CD14-positive monocyte (primary cell): ENCODE results near the gene ZNF414. TPM values are rescaled to one million over a fixed set of nuclear protein-coding genes. Genes with fewer than 3 reads are reported as not detected.

Experiments
- DNase-seq, 3 donors: peaks; one replicate each; pipeline ENCODE4 v3.0.0-alpha.2; 2011 to 2022
- H2AFZ ChIP-seq: 2 replicates; pipeline ENCODE4 v1.6.0; 2012; ENCODE audit warnings: mild to moderate bottlenecking, low read depth, low read length, inconsistent platforms; ENCODE audit not compliant: insufficient read depth, poor library complexity, severe bottlenecking
- H3K27ac ChIP-seq, 2 donors: 1 replicate in 1 of 2; 2 replicates in 1 of 2; pipeline ENCODE4 v1.5.1; 2012 to 2013; ENCODE audit warnings: low read length in 2 of 2, control low read depth in 1 of 2, inconsistent platforms in 1 of 2, low read depth in 1 of 2, mild to moderate bottlenecking in 1 of 2
- H3K27me3 ChIP-seq, 2 donors: one replicate each; pipeline versions ENCODE4 v1.6.0 to v1.6.1; 2011 to 2013; ENCODE audit warnings: low read length in 2 of 2; ENCODE audit not compliant: control insufficient read depth in 2 of 2, insufficient read depth in 2 of 2
- H3K36me3 ChIP-seq, 2 donors: replicated peaks in 1 of 2; 1 replicate in 1 of 2; 2 replicates in 1 of 2; pipeline versions ENCODE4 v1.5.1 to v1.6.1; 2012 to 2013; ENCODE audit warnings: low read length in 2 of 2, control low read depth in 1 of 2, inconsistent platforms in 1 of 2, mild to moderate bottlenecking in 1 of 2; ENCODE audit not compliant: insufficient read depth in 2 of 2, control insufficient read depth in 1 of 2
- H3K4me1 ChIP-seq, 2 donors: 1 replicate in 1 of 2; 2 replicates in 1 of 2; pipeline versions ENCODE4 v1.5.1 to v1.6.1; 2012 to 2013; ENCODE audit warnings: low read length in 2 of 2, control low read depth in 1 of 2, inconsistent platforms in 1 of 2, mild to moderate bottlenecking in 1 of 2, moderate library complexity in 1 of 2; ENCODE audit not compliant: insufficient read depth in 2 of 2, control insufficient read depth in 1 of 2
- H3K4me2 ChIP-seq: replicated peaks from 2 replicates; pipeline ENCODE3; 2012; ENCODE audit warnings: low read length, moderate library complexity, mild to moderate bottlenecking; ENCODE audit not compliant: poor library complexity, severe bottlenecking; ENCODE audit errors: extremely low read depth
- H3K4me3 ChIP-seq, 3 experiments: fragments of 200-600 bp in 1 of 3; sonication (generic) in 1 of 3; replicated peaks in 1 of 3; 1 replicate in 2 of 3; 2 replicates in 1 of 3; pipeline ENCODE4 v1.5.1; 2011 to 2013; ENCODE audit warnings: low read length in 3 of 3, mild to moderate bottlenecking in 3 of 3, control low read depth in 2 of 3, low read depth in 2 of 3, inconsistent platforms in 1 of 3, moderate library complexity in 1 of 3
- H3K79me2 ChIP-seq: 2 replicates; pipeline ENCODE4 v1.6.0; 2012; ENCODE audit warnings: mild to moderate bottlenecking, control low read depth, inconsistent platforms, low read length, moderate library complexity; ENCODE audit not compliant: insufficient read depth
- H3K9ac ChIP-seq: 2 replicates; pipeline ENCODE4 v1.6.0; 2017; ENCODE audit warnings: low read length, mild to moderate bottlenecking; ENCODE audit not compliant: insufficient read depth, poor library complexity, severe bottlenecking
- H3K9me3 ChIP-seq, 2 donors: replicated peaks in 1 of 2; 1 replicate in 1 of 2; 2 replicates in 1 of 2; pipeline versions ENCODE4 v1.5.1 to v1.6.1; 2012 to 2013; ENCODE audit warnings: low read length in 2 of 2, control low read depth in 1 of 2; ENCODE audit not compliant: control insufficient read depth in 1 of 2, insufficient read depth in 1 of 2
- H4K20me1 ChIP-seq: 2 replicates; pipeline ENCODE4 v1.6.0; 2012; ENCODE audit warnings: mild to moderate bottlenecking, low read length, control low read depth, moderate library complexity; ENCODE audit not compliant: insufficient read depth
- H3K27ac Mint-ChIP-seq, 7 donors: one replicate each; pipeline ENCODE4 v1.8.0; 2020; ENCODE audit warnings: mild to moderate bottlenecking in 7 of 7, mixed read lengths in 7 of 7, moderate library complexity in 6 of 7, inconsistent platforms in 2 of 7
- H3K27me3 Mint-ChIP-seq, 3 donors: one replicate each; pipeline ENCODE4 v1.8.0; 2021 to 2022; ENCODE audit warnings: low read depth in 3 of 3, mild to moderate bottlenecking in 3 of 3, mixed read lengths in 3 of 3, moderate library complexity in 3 of 3, inconsistent platforms in 1 of 3
- H3K36me3 Mint-ChIP-seq, 2 donors: one replicate each; pipeline ENCODE4 v1.8.0; 2020; ENCODE audit warnings: mixed read lengths in 2 of 2, inconsistent platforms in 1 of 2, mild to moderate bottlenecking in 1 of 2
- H3K4me1 Mint-ChIP-seq: one replicate; pipeline ENCODE4 v1.8.0; 2020; ENCODE audit warnings: mild to moderate bottlenecking, mixed read lengths
- H3K4me3 Mint-ChIP-seq, 2 donors: one replicate each; pipeline ENCODE4 v1.8.0; 2020; ENCODE audit warnings: mild to moderate bottlenecking in 2 of 2, mixed read lengths in 2 of 2, moderate library complexity in 1 of 2
- H3K9me3 Mint-ChIP-seq, 7 donors: one replicate each; pipeline ENCODE4 v1.8.0; 2020 to 2022; ENCODE audit warnings: mixed read lengths in 7 of 7, mild to moderate bottlenecking in 6 of 7, moderate library complexity in 6 of 7, inconsistent platforms in 2 of 7
- WGBS: methylation state at CpG from one replicate; pipeline ENCODE4 v1.1.5; 2013; ENCODE audit warnings: missing lambda C conversion rate; ENCODE audit not compliant: insufficient coverage; 5-methylcytosine and 5-hydroxymethylcytosine counted together
- intact Hi-C, 2 donors: fragments of 100-400 bp; cut with micrococcal nuclease; formaldehyde crosslinking; loops; one replicate each; pipeline versions ENCODE4 v1.15.0 to v1.15.1; 2023
- polyA plus RNA-seq, 3 donors: library from polyadenylated mRNA; depleted of rRNA in 1 of 3; unstranded in 2 of 3; stranded (reverse) in 1 of 3; fragments of 300-500 nt in 2 of 3; fragments of >200 nt in 1 of 3; fragmentation: Illumina TruSeq in 2 of 3; gene quantifications; 1 replicate in 2 of 3; 2 replicates in 1 of 3; pipeline ENCODE4 v1.2.3, GENCODE V29; 2012 to 2021
- TF ChIP-seq, protein P1 (sequence below): fragments of 200-600 bp; IDR thresholded peaks from one replicate; pipeline ENCODE4 v1.8.0; 2022; ENCODE audit warnings: antibody characterized with exemption, mild to moderate bottlenecking

Gene ZNF414
- polyA plus RNA-seq, 3 donors, result 4.1 to 21.1 (median 4.7) TPM

DNA sequence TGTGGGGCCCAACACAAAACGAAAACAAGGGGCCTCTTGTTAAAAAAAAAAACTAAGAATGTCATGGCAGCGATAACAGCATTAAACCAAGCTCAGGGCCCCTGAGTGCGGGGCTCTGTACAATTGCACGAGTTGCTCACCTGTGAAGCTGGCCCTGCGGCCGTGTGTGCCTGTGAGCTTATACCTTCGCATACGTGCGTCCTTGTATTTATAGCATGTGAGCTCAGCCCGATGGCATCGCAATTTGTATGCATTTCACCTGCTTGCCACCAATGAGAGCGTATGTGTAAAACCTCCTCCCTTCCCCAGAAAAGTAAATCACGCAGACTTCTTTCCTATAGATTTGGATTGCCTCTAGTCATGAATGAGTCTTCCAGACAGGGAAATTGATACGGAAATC, 52.1 kb downstream of the ZNF414 start:
- H3K27ac Mint-ChIP-seq, result no peak overlapping the region
- 97% methylated on average over 11 of the region's 14 CpGs for WGBS

DNA sequence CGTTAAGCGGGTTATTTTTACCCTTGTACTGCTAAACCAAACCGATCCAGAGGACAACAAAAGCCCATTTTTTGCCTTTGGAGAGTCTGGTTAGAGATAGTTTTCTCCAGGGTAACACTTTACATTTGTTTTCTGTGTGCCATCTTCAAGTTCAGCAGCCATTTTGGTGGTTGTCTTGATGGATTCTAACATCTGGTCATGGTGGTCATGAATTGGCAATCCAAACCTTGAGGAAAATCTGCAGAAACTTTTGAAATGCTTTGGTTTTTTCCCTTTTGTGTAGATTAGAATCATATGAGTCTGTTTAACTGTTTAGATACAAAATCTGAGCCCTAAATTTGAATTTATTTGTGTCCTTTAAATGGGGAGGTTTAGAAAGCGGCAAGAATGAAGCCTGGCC, 52.6 kb downstream of the ZNF414 start:
- Histone ChIP-seq H2AFZ (no peak overlapping the region), H3K4me2 (no peak overlapping the region), H3K9me3 (no peaks in the 10 kb centered on the region), H3K27ac (peak overlapping the region in 1 of 2 donors; percentile 29), H3K9ac (no peak overlapping the region), H4K20me1 (peaks cover 100% of the 10 kb centered on the region), H3K36me3 (peaks cover 68 to 100% of the 10 kb centered on the region in 2 donors), H3K4me3 (no peak overlapping the region), H3K27me3 (no peaks in the 10 kb centered on the region), H3K4me1 (no peaks in the 10 kb centered on the region), H3K79me2 (peaks cover 100% of the 10 kb centered on the region)
- H3K4me3 Mint-ChIP-seq, result no peak overlapping the region
- no peaks in the 10 kb centered on the region for H3K9me3 Mint-ChIP-seq
- H3K27ac Mint-ChIP-seq, result peak overlapping the region in 1 of 7 donors; percentile 13
- H3K36me3 Mint-ChIP-seq, result peaks cover 77 to 86% of the 10 kb centered on the region in 2 donors
- H3K4me1 Mint-ChIP-seq, result no peaks in the 10 kb centered on the region
- TF ChIP-seq, protein P1, sequence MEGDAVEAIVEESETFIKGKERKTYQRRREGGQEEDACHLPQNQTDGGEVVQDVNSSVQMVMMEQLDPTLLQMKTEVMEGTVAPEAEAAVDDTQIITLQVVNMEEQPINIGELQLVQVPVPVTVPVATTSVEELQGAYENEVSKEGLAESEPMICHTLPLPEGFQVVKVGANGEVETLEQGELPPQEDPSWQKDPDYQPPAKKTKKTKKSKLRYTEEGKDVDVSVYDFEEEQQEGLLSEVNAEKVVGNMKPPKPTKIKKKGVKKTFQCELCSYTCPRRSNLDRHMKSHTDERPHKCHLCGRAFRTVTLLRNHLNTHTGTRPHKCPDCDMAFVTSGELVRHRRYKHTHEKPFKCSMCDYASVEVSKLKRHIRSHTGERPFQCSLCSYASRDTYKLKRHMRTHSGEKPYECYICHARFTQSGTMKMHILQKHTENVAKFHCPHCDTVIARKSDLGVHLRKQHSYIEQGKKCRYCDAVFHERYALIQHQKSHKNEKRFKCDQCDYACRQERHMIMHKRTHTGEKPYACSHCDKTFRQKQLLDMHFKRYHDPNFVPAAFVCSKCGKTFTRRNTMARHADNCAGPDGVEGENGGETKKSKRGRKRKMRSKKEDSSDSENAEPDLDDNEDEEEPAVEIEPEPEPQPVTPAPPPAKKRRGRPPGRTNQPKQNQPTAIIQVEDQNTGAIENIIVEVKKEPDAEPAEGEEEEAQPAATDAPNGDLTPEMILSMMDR, result no peak
- no CpG with 5 or more reads among the region's 4 CpGs for WGBS
- no peak for DNase-seq
- intact Hi-C loops, result no loop called here
- H3K27me3 Mint-ChIP-seq, result peaks cover 0 to 3% (median 2%) of the 10 kb centered on the region in 3 donors

More for the DNA sequence above, 52.1 kb downstream of the ZNF414 start:
- intact Hi-C loops, result no loop called here
- Histone ChIP-seq H3K4me1 (no peaks in the 10 kb centered on the region), H2AFZ (no peak overlapping the region), H3K79me2 (peaks cover 100% of the 10 kb centered on the region), H3K4me2 (no peak overlapping the region), H3K27me3 (no peaks in the 10 kb centered on the region), H3K27ac (peak overlapping the region in 1 of 2 donors; percentile 29), H4K20me1 (peaks cover 100% of the 10 kb centered on the region), H3K9me3 (no peaks in the 10 kb centered on the region), H3K4me3 (no peak overlapping the region), H3K9ac (no peak overlapping the region), H3K36me3 (peaks cover 68 to 100% of the 10 kb centered on the region in 2 donors)
- H3K36me3 Mint-ChIP-seq, result peaks cover 76 to 86% of the 10 kb centered on the region in 2 donors
- H3K4me1 Mint-ChIP-seq, result no peaks in the 10 kb centered on the region
- no peak overlapping the region for H3K4me3 Mint-ChIP-seq
- DNase-seq, result no peak
- no peaks in the 10 kb centered on the region for H3K9me3 Mint-ChIP-seq
- H3K27me3 Mint-ChIP-seq, result peaks cover 0 to 3% (median 2%) of the 10 kb centered on the region in 3 donors
- TF ChIP-seq, protein P1, result no peak
